Activated CD4-positive, alpha-beta memory T cell treated with anti-CD3 and anti-CD28 coated beads, Interleukin-2, amount 10 ng/mL, durations not matched to agents 7 days and 5 days (primary cell): ENCODE measurements around the gene DRG2. TPM values are rescaled to one million over a fixed set of nuclear protein-coding genes. Genes with fewer than 3 reads are reported as not detected.

Experiments
- CTCF ChIA-PET: fragments of 350-600 bp; sonication (Branson Sonifier 250); formaldehyde crosslinking; loops from one replicate; lab custom pipeline; 2021; ENCODE audit warnings: antibody characterized with exemption, inconsistent platforms; lab: Charles Lee
- POLR2A ChIA-PET: fragments of 350-600 bp; sonication (Branson Sonifier 250); formaldehyde crosslinking; loops from one replicate; lab custom pipeline; 2021; ENCODE audit warnings: antibody characterized with exemption; lab: Charles Lee
- DNase-seq: peaks from one replicate; pipeline ENCODE4 v3.0.0-alpha.2; 2020
- H3K27ac Mint-ChIP-seq: one replicate; pipeline ENCODE4 v1.8.0; 2021; ENCODE audit warnings: mild to moderate bottlenecking, mixed read lengths
- H3K27me3 Mint-ChIP-seq: one replicate; pipeline ENCODE4 v1.8.0; 2021; ENCODE audit warnings: mixed read lengths
- H3K36me3 Mint-ChIP-seq: one replicate; pipeline ENCODE4 v1.8.0; 2021; ENCODE audit warnings: low read depth, mixed read lengths
- H3K4me1 Mint-ChIP-seq: one replicate; pipeline ENCODE4 v1.8.0; 2021; ENCODE audit warnings: mixed read lengths
- H3K4me3 Mint-ChIP-seq: one replicate; pipeline ENCODE4 v1.8.0; 2021; ENCODE audit warnings: mild to moderate bottlenecking, mixed read lengths
- H3K9me3 Mint-ChIP-seq: one replicate; pipeline ENCODE4 v1.8.0; 2021; ENCODE audit warnings: mixed read lengths
- total RNA-seq, 2 experiments: library from RNA; stranded (reverse); gene quantifications; one replicate each; pipeline ENCODE4 v1.2.3, GENCODE V29; 2021

The DRG2 gene
- total RNA-seq, 2 experiments from 2014 or later: 46.3 to 46.5 TPM

GRCh38 chr17:18093616-18094408 lies 6.1 kb downstream of the DRG2 start:
- H3K4me1 Mint-ChIP-seq: peaks cover 21% of the 10 kb centered on the region
- H3K36me3 Mint-ChIP-seq: peaks cover 39% of the 10 kb centered on the region
- no peak overlapping the region for H3K4me3 Mint-ChIP-seq
- H3K27me3 Mint-ChIP-seq: no peaks in the 10 kb centered on the region
- POLR2A ChIA-PET: no interaction called here
- DNase-seq: no peak
- CTCF ChIA-PET: interaction anchor here (0.9 kb wide), 1 partner anchor 44 kb away, joined by 3 read pairs; no protein-coding TSS in a partner anchor
- no peaks in the 10 kb centered on the region for H3K9me3 Mint-ChIP-seq
- no peak overlapping the region for H3K27ac Mint-ChIP-seq

GRCh38 chr17:18094409-18094807 lies 6.7 kb downstream of the DRG2 start:
- peaks cover 39% of the 10 kb centered on the region for H3K36me3 Mint-ChIP-seq
- ChIA-PET POLR2A (no interaction called here), CTCF (interaction anchor here (0.5 kb wide), 1 partner anchor 19 kb away, joined by 3 read pairs; no protein-coding TSS in a partner anchor)
- peaks cover 16% of the 10 kb centered on the region for H3K4me1 Mint-ChIP-seq
- H3K27ac Mint-ChIP-seq: no peak overlapping the region
- no peak overlapping the region for H3K4me3 Mint-ChIP-seq
- H3K27me3 Mint-ChIP-seq: no peaks in the 10 kb centered on the region
- DNase-seq: no peak
- H3K9me3 Mint-ChIP-seq: no peaks in the 10 kb centered on the region

- peaks cover 4% of the 10 kb centered on the region for H3K4me1 Mint-ChIP-seq
- H3K27ac Mint-ChIP-seq: no peak overlapping the region
- H3K27me3 Mint-ChIP-seq: no peaks in the 10 kb centered on the region
- H3K4me3 Mint-ChIP-seq: no peak overlapping the region
- DNase-seq: no peak
- peaks cover 20% of the 10 kb centered on the region for H3K36me3 Mint-ChIP-seq
- ChIA-PET POLR2A (no interaction called here), CTCF (no interaction called here)
- no peaks in the 10 kb centered on the region for H3K9me3 Mint-ChIP-seq
These were observed 11.8 kb downstream of the DRG2 start for GRCh38 chr17:18099516-18099915.

- Mint-ChIP-seq H3K4me1 (peaks cover 3% of the 10 kb centered on the region), H3K27ac (no peak overlapping the region), H3K27me3 (no peaks in the 10 kb centered on the region), H3K4me3 (no peak overlapping the region), H3K36me3 (peaks cover 17% of the 10 kb centered on the region), H3K9me3 (no peaks in the 10 kb centered on the region)
- CTCF ChIA-PET: no interaction called here
- POLR2A ChIA-PET: interaction anchor here (2.1 kb wide), 1 partner anchor 12 kb away, joined by 6 read pairs; the partner anchor contains the start of gene DRG2
- no peak for DNase-seq
These were observed 12.9 kb downstream of the DRG2 start for GRCh38 chr17:18100616-18101015.

GRCh38 chr17:18101828-18102227 lies 14.1 kb downstream of the DRG2 start:
- Mint-ChIP-seq H3K27ac (no peak overlapping the region), H3K36me3 (peaks cover 6% of the 10 kb centered on the region), H3K4me3 (no peak overlapping the region), H3K27me3 (no peaks in the 10 kb centered on the region), H3K4me1 (no peaks in the 10 kb centered on the region), H3K9me3 (no peaks in the 10 kb centered on the region)
- POLR2A ChIA-PET: interaction anchor here (2.1 kb wide), 1 partner anchor 13 kb away, joined by 6 read pairs; the partner anchor contains the start of gene DRG2
- CTCF ChIA-PET: no interaction called here
- no peak for DNase-seq

- Mint-ChIP-seq H3K4me3 (no peak overlapping the region), H3K36me3 (peaks cover 9% of the 10 kb centered on the region), H3K27ac (no peak overlapping the region), H3K9me3 (no peaks in the 10 kb centered on the region), H3K4me1 (no peaks in the 10 kb centered on the region), H3K27me3 (no peaks in the 10 kb centered on the region)
- no peak for DNase-seq
- CTCF ChIA-PET: no interaction called here
- POLR2A ChIA-PET: no interaction called here
These were observed 14.9 kb downstream of the DRG2 start for GRCh38 chr17:18102640-18103039.

GRCh38 chr17:18105027-18105426 lies 17.3 kb downstream of the DRG2 start:
- H3K36me3 Mint-ChIP-seq: peaks cover 9% of the 10 kb centered on the region
- CTCF ChIA-PET: no interaction called here
- POLR2A ChIA-PET: no interaction called here
- H3K4me1 Mint-ChIP-seq: no peaks in the 10 kb centered on the region
- H3K9me3 Mint-ChIP-seq: no peaks in the 10 kb centered on the region
- no peak overlapping the region for H3K27ac Mint-ChIP-seq
- no peak for DNase-seq
- no peak overlapping the region for H3K4me3 Mint-ChIP-seq
- H3K27me3 Mint-ChIP-seq: no peaks in the 10 kb centered on the region

GRCh38 chr17:18105595-18105994 lies 17.8 kb downstream of the DRG2 start:
- no peaks in the 10 kb centered on the region for H3K9me3 Mint-ChIP-seq
- H3K36me3 Mint-ChIP-seq: peaks cover 7% of the 10 kb centered on the region
- no peak overlapping the region for H3K27ac Mint-ChIP-seq
- CTCF ChIA-PET: no interaction called here
- no peak overlapping the region for H3K4me3 Mint-ChIP-seq
- no peaks in the 10 kb centered on the region for H3K27me3 Mint-ChIP-seq
- DNase-seq: no peak
- POLR2A ChIA-PET: no interaction called here
- H3K4me1 Mint-ChIP-seq: no peaks in the 10 kb centered on the region

- ChIA-PET CTCF (no interaction called here), POLR2A (no interaction called here)
- Mint-ChIP-seq H3K36me3 (peaks cover 7% of the 10 kb centered on the region), H3K4me3 (no peak overlapping the region), H3K27ac (no peak overlapping the region), H3K4me1 (no peaks in the 10 kb centered on the region), H3K27me3 (no peaks in the 10 kb centered on the region), H3K9me3 (no peaks in the 10 kb centered on the region)
- DNase-seq: no peak
These were observed 18.5 kb downstream of the DRG2 start for GRCh38 chr17:18106211-18106610.

GRCh38 chr17:18107061-18107790 lies 19.5 kb downstream of the DRG2 start:
- H3K4me3 Mint-ChIP-seq: no peak overlapping the region
- no peaks in the 10 kb centered on the region for H3K27me3 Mint-ChIP-seq
- no peak overlapping the region for H3K27ac Mint-ChIP-seq
- H3K36me3 Mint-ChIP-seq: peaks cover 7% of the 10 kb centered on the region
- CTCF ChIA-PET: no interaction called here
- H3K4me1 Mint-ChIP-seq: no peaks in the 10 kb centered on the region
- POLR2A ChIA-PET: no interaction called here
- H3K9me3 Mint-ChIP-seq: no peaks in the 10 kb centered on the region
- DNase-seq: no peak

GRCh38 chr17:18107971-18108370 lies 20.2 kb downstream of the DRG2 start:
- H3K9me3 Mint-ChIP-seq: no peaks in the 10 kb centered on the region
- ChIA-PET POLR2A (interaction anchor here (0.5 kb wide), 1 partner anchor 285 kb away, joined by 3 read pairs; no protein-coding TSS in a partner anchor), CTCF (no interaction called here)
- no peaks in the 10 kb centered on the region for H3K4me1 Mint-ChIP-seq
- no peak for DNase-seq
- no peak overlapping the region for H3K4me3 Mint-ChIP-seq
- no peak overlapping the region for H3K27ac Mint-ChIP-seq
- no peaks in the 10 kb centered on the region for H3K27me3 Mint-ChIP-seq
- H3K36me3 Mint-ChIP-seq: peaks cover 7% of the 10 kb centered on the region

- Mint-ChIP-seq H3K36me3 (peaks cover 4% of the 10 kb centered on the region), H3K4me1 (peaks cover under 1% of the 10 kb centered on the region), H3K4me3 (no peak within 1 kb of the TSS), H3K27me3 (no peaks in the 10 kb centered on the region), H3K9me3 (no peaks in the 10 kb centered on the region), H3K27ac (no peak within 1 kb of the TSS)
- no peak for DNase-seq
- ChIA-PET CTCF (no interaction called here), POLR2A (interaction anchor here (0.5 kb wide), 1 partner anchor 286 kb away, joined by 3 read pairs; no protein-coding TSS in a partner anchor)
These were observed 20.9 kb downstream of the DRG2 start, which contains the start of gene MYO15A for GRCh38 chr17:18108401-18109312. Gene MYO15A (plus strand): TSS chr17:18108756. CDS start chr17:18118801, 10,045 bp downstream.
